ENCODE measurements around the gene CCDC71. TPM values are rescaled to one million over a fixed set of nuclear protein-coding genes. Genes with fewer than 3 reads are reported as not detected.

The CCDC71 gene
- total RNA-seq, 1 donor from 2014 or later: 31.6 TPM

- intact Hi-C loops (cut with DNase I): loop anchor here (2.0 kb wide), 1 partner anchor 25 kb away; a partner anchor contains a TSS
- H3K4me3 ChIP-seq: peak overlapping the region; percentile 70 to 75
- DNase-seq (ENCODE audit: low spot score in 2 of 2): no peak
Measured at GRCh38 chr3:49173792-49174170, 7.7 kb upstream of the CCDC71 start.

GRCh38 chr3:49173116-49173791 is 7.1 kb upstream of the CCDC71 start:
- DNase-seq (ENCODE audit: low spot score in 2 of 2): no peak
- no peaks in the 10 kb centered on the region for H3K27me3 ChIP-seq
- H3K4me1 ChIP-seq: peaks cover 18 to 30% of the 10 kb centered on the region in 2 donors
- TF ChIP-seq CTCF (IDR thresholded peaks at IDR 0.05): no peak
- H3K9me3 ChIP-seq: no peaks in the 10 kb centered on the region
- H3K27ac ChIP-seq: peak overlapping the region; percentile 82 to 92
- peaks cover 12 to 13% of the 10 kb centered on the region in 2 donors for H3K36me3 ChIP-seq
- H3K4me3 ChIP-seq: peak overlapping the region; percentile 70 to 75
- intact Hi-C loops (cut with DNase I): loop anchor here (2.0 kb wide), 1 partner anchor 26 kb away; a partner anchor contains a TSS

More at GRCh38 chr3:49173792-49174170, 7.7 kb upstream of the CCDC71 start:
- no peak for TF ChIP-seq CTCF (IDR thresholded peaks at IDR 0.05)
- H3K27ac ChIP-seq: peak overlapping the region; percentile 82 to 92
- no peaks in the 10 kb centered on the region for H3K9me3 ChIP-seq
- peaks cover 18 to 30% of the 10 kb centered on the region in 2 donors for H3K4me1 ChIP-seq
- H3K36me3 ChIP-seq: peaks cover 12 to 13% of the 10 kb centered on the region in 2 donors
- H3K27me3 ChIP-seq: no peaks in the 10 kb centered on the region

GRCh38 chr3:49172551-49173041 is 6.5 kb upstream of the CCDC71 start:
- peaks cover 18 to 30% of the 10 kb centered on the region in 2 donors for H3K4me1 ChIP-seq
- intact Hi-C loops (cut with DNase I): loop anchor here (2.0 kb wide), 1 partner anchor 26 kb away; a partner anchor contains a TSS
- no peaks in the 10 kb centered on the region for H3K9me3 ChIP-seq
- peak overlapping the region; percentile 82 to 92 for H3K27ac ChIP-seq
- DNase-seq (ENCODE audit: low spot score in 2 of 2): no peak
- peaks cover 12 to 13% of the 10 kb centered on the region in 2 donors for H3K36me3 ChIP-seq
- H3K27me3 ChIP-seq: no peaks in the 10 kb centered on the region
- no peak for TF ChIP-seq CTCF (IDR thresholded peaks at IDR 0.05)
- peak overlapping the region; percentile 70 to 75 for H3K4me3 ChIP-seq

- H3K36me3 ChIP-seq: peaks cover 12 to 13% of the 10 kb centered on the region in 2 donors
- intact Hi-C loops (cut with DNase I): loop anchor here (1.0 to 2.0 kb wide), 5 partner anchors 27 to 298 kb away; partner anchors contain the start of genes C3orf62, DAG1 and LAMB2
- no peak for TF ChIP-seq CTCF (IDR thresholded peaks at IDR 0.05)
- no peaks in the 10 kb centered on the region for H3K9me3 ChIP-seq
- H3K27ac ChIP-seq: peak overlapping the region; percentile 82 to 92
- DNase-seq (ENCODE audit: low spot score in 2 of 2): no peak
- H3K4me1 ChIP-seq: peaks cover 18 to 30% of the 10 kb centered on the region in 2 donors
- H3K27me3 ChIP-seq: no peaks in the 10 kb centered on the region
- peak overlapping the region; percentile 70 to 75 for H3K4me3 ChIP-seq
Measured at GRCh38 chr3:49171775-49172500, 5.8 kb upstream of the CCDC71 start.

GRCh38 chr3:49171119-49171774 is 5.1 kb upstream of the CCDC71 start, which contains the start of gene KLHDC8B:
KLHDC8B (plus strand) TSS chr3:49171598; CDS start chr3:49172770, 1,172 bp downstream.
- Histone ChIP-seq H3K9me3 (no peaks in the 10 kb centered on the region), H3K27ac (peak within 1 kb of the TSS; percentile 82 to 92), H3K27me3 (no peaks in the 10 kb centered on the region), H3K4me1 (peaks cover 18 to 37% of the 10 kb centered on the region in 2 donors), H3K4me3 (peak within 1 kb of the TSS; percentile 70 to 75), H3K36me3 (peaks cover 8 to 12% of the 10 kb centered on the region in 2 donors)
- intact Hi-C loops (cut with DNase I): loop anchor here (1.0 to 2.0 kb wide), 4 partner anchors 38 to 299 kb away; partner anchors contain the start of genes C3orf62, DAG1 and LAMB2
- DNase-seq (ENCODE audit: low spot score in 2 of 2): peak; percentile 55 to 91
- TF ChIP-seq CTCF (IDR thresholded peaks at IDR 0.05): peak; percentile 93 to 98 (median 96)

Data from ascending aorta (tissue), 2 donors.